GM10248 (cell line): ENCODE data around the gene GRID1.
"Not testable (repeated sequence)": the region's sequence is repeated elsewhere in the genome, so short reads cannot be mapped to it uniquely, and the experiment has no call there.

Source experiments
- CTCF ChIA-PET: fragments of 300-600 bp; sonication (Branson Sonifier 250); formaldehyde crosslinking; extraction: SDS; loops from one replicate; lab custom pipeline; 2021; ENCODE audit warnings: antibody characterized with exemption; lab: Yijun Ruan, JAX
- POLR2A ChIA-PET: fragments of 350-650 bp; sonication (Branson Sonifier 250); formaldehyde crosslinking; extraction: SDS; loops from one replicate; lab custom pipeline; 2020; ENCODE audit warnings: antibody characterized with exemption; lab: Yijun Ruan, JAX
- DNase-seq: peaks from one replicate; pipeline ENCODE4 v3.0.0; 2012; ENCODE audit errors: extremely low spot score
- TF ChIP-seq, protein P1 (sequence below): IDR thresholded peaks from 2 replicates; pipeline ENCODE4 v1.5.1; 2012; ENCODE audit warnings: mild to moderate bottlenecking, low read depth; ENCODE audit errors: extremely low read depth, missing control alignments, control extremely low read depth

GRID1 gene

DNA sequence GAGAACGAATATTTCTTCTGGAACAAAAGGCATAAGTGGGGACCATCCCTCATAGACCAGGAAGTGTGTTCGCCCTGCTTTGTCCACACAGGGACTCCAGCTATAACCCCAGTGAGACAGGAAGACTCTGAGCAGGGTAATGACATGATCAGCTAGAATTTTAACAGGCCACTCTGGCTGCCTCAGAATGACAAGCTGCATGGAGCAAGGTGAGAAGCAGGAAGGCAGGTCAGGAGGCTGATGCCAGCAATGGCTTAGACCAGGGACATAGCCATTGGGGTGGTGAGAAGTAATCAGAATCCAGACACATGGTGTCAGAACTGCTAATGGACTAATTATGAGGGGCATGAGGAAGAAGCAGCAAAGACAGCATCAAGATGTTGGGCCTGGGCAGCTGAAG lies 264.6 kb downstream of the GRID1 start:
- DNase-seq, result no peak
- TF ChIP-seq, protein P1, sequence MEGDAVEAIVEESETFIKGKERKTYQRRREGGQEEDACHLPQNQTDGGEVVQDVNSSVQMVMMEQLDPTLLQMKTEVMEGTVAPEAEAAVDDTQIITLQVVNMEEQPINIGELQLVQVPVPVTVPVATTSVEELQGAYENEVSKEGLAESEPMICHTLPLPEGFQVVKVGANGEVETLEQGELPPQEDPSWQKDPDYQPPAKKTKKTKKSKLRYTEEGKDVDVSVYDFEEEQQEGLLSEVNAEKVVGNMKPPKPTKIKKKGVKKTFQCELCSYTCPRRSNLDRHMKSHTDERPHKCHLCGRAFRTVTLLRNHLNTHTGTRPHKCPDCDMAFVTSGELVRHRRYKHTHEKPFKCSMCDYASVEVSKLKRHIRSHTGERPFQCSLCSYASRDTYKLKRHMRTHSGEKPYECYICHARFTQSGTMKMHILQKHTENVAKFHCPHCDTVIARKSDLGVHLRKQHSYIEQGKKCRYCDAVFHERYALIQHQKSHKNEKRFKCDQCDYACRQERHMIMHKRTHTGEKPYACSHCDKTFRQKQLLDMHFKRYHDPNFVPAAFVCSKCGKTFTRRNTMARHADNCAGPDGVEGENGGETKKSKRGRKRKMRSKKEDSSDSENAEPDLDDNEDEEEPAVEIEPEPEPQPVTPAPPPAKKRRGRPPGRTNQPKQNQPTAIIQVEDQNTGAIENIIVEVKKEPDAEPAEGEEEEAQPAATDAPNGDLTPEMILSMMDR, result no peak
- CTCF ChIA-PET, result no interaction called here
- POLR2A ChIA-PET, result no interaction called here

DNA sequence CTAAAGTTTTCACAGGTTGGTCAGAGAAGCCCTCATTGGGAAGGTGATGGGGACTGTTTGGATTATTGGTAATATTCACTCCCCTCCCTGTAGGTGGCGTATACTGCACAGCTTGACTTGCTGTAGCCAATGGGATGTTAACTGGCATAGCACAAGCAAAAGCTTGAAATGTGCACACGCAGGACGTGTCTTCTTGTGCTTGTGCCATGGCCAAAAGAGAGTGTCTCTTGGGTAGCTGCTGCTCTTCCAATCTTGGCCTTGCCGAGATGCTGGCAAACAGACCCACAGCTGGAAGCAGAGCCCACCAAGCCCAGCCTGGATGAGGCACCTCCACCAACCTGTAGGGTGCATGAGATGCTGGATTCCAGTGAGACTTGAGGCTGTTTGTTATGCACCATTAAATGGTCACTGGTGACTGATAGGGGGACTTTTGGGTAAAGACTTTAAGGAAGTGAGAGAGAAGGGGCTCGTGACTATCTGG lies 266.0 kb downstream of the GRID1 start:
- TF ChIP-seq, protein P1, result peak; percentile 47
- DNase-seq, result peak; percentile 45
- CTCF ChIA-PET, result interaction anchor here (0.9 to 2.0 kb wide), 3 partner anchors 8 to 153 kb away, joined by 3 to 6 read pairs (median 3); no protein-coding TSS in a partner anchor
- POLR2A ChIA-PET, result no interaction called here

DNA sequence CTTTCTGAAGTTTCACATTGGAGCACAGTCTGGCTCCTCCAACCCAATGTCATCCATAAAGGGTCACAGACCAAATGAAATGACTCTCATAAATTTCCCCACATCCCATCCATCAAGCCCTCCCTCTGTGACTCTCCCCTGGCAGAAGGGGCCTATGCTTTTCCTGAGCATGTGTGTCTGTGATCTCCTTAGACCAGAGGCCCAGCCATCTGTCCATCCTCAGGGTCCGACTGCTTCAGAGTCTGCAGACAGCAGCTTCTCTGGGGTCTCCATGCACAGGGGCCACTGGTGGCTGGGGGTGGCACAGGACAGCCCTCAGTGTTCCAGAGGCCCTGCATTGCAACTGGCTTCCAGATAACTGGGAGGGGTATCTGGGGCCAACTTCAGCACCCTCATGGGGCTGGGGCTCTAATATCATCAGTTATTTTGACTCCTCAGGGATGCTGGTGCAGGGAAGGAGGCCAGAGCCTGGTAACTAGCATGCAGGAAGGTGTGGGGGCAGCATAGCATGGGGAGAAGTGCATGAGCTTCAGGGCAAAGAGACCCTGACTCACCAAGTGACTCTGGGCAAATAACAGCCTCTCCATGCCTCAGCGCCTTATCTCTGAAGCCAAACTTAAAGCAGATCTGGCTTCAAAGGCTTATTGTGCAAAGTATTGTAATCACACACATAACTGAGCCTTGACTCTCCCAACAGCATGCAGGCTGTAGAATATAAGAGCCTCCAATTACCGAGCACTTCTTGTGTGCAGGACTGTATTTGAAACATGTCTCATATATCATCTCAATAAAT lies 266.9 kb downstream of the GRID1 start:
- POLR2A ChIA-PET, result no interaction called here
- TF ChIP-seq, protein P1, result no peak
- DNase-seq, result no peak
- CTCF ChIA-PET, result interaction anchor here (0.9 to 2.0 kb wide), 3 partner anchors 8 to 154 kb away, joined by 3 to 6 read pairs (median 3); no protein-coding TSS in a partner anchor

DNA sequence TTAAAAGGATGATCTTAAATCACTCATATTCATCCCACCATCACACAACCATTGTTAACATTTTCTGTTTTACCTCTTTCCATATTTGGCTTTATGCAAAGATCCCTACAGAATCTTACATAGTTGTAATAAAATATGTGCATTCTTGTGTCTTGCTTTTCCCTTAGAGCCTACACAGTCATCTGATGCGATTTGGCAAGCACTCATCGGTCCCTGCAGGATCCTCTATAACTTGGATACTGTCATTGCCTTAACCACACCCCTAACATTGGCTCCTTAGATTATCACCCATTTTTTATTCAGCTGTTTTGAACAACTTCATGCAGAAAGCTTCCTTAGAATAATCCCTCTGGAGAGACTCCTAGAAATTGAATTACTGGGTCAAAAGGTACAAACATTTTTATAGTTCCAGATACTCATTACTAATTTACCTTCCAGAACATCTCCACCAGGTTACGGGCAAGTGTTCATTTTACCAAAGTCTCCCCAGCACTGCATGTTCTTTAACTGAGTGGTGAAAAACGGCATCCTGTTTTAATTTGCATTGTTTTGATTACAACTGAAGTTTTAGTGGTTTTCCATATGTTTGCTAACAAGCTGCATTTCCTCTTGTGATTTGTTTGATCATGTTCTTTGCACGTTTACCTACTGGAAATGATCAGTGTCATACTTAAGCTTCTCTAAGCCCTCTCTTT lies 268.3 kb downstream of the GRID1 start:
- ChIA-PET POLR2A (no interaction called here), CTCF (no interaction called here)
- TF ChIP-seq, protein P1, result no peak
- no peak for DNase-seq

DNA sequence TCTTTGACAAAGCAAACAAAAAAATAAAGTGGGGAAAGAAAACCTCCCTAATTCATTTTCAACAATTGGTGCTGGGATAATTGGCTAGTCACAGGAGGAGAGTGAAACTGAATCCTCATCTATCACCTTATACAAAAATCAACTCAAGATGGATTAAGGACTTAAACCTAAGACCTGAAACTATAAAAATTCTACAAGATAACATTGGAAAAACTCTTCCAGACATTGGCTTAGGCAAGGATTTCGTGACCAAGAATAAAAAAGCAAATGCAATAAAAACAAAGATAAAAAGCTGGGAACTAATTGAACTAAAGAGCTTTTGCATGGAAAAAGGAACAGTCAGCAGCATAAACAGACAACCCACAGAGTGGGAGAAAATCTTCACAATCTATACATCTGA lies 271.5 kb downstream of the GRID1 start:
- POLR2A ChIA-PET, CTCF ChIA-PET, DNase-seq: not testable (repeated sequence)

DNA sequence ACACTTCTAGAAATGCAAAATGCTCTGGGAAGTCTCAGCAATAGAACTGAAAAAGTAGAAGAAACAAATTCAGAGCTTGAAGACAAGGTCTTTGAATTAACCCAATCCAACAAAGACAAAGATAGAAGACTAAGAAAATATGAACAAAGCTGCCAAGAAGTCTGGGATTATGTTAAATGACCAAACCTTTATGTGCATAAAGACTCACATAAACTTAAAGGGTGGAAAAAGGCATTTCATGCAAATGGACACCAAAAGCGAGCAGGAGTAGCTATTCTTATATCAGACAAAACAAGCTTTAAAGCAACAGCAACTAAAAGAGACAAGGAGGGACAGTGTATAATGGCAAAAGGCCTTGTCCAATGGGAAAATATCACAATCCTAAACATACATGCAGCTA lies 274.3 kb downstream of the GRID1 start:
- CTCF ChIA-PET, result interaction anchor here (0.9 kb wide), 2 partner anchors 8 to 15 kb away, joined by 3 read pairs; no protein-coding TSS in a partner anchor
- POLR2A ChIA-PET, DNase-seq: not testable (repeated sequence)

DNA sequence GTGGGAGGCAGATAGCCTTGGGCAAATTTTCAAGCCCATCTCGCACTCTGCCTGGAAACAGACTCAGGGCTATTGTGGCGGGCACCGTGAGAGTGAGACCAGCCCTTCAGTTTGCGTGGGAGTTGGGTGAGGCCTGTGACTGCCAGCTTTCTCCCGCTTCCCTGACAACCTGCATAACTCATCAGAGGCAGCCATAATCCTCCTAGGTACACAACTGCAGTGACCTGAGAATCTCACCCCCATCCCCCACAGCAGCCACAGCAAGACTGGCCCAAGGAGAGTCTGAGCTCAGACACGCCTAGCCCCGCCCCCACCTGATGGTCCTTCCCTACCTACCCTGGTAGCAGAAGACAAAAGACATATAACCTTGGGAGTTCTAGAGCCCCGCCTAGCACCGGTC lies 275.4 kb downstream of the GRID1 start:
- DNase-seq, result no peak
- POLR2A ChIA-PET, result no interaction called here
- CTCF ChIA-PET, result interaction anchor here (1.4 kb wide), 1 partner anchor 22 kb away, joined by 3 read pairs; no protein-coding TSS in a partner anchor
- TF ChIP-seq, protein P1, result no peak
